Sigmoid colon (tissue), 7 donors: ENCODE results near the gene ACR. TPM values are rescaled to one million over a fixed set of nuclear protein-coding genes. Genes with fewer than 3 reads are reported as not detected.

Experiments used
- DNase-seq: peaks from one replicate; pipeline ENCODE4 v3.0.0-alpha.2; 2019
- H3K27ac ChIP-seq, 4 donors: fragments of 200-600 bp; sonication (generic); one replicate each; pipeline ENCODE4 v1.5.1; 2016 to 2019; ENCODE audit warnings: mild to moderate bottlenecking in 1 of 4
- H3K27me3 ChIP-seq, 3 donors: fragments of 200-600 bp; sonication (generic); one replicate each; pipeline ENCODE4 v1.5.1; 2019; ENCODE audit warnings: mild to moderate bottlenecking in 1 of 3
- H3K36me3 ChIP-seq, 4 donors: fragments of 200-600 bp; sonication (generic); one replicate each; pipeline ENCODE4 v1.5.1; 2016 to 2019
- H3K4me1 ChIP-seq, 4 donors: fragments of 200-600 bp; sonication (generic); one replicate each; pipeline ENCODE4 v1.5.1; 2017 to 2019
- H3K4me3 ChIP-seq, 4 donors: fragments of 200-600 bp; sonication (generic); one replicate each; pipeline ENCODE4 v1.5.1; 2017 to 2019; ENCODE audit warnings: mild to moderate bottlenecking in 2 of 4, moderate library complexity in 1 of 4
- H3K9me3 ChIP-seq, 4 donors: fragments of 200-600 bp in 3 of 4; sonication (generic) in 3 of 4; one replicate each; pipeline versions ENCODE4 v1.5.1 to v1.6.1; 2013 to 2019
- CTCF ChIP-seq, 4 experiments: fragments of 450-650 bp in 3 of 4; fragments of 200-600 bp in 1 of 4; IDR thresholded peaks; one replicate each; pipeline ENCODE4 v1.5.1; 2016 to 2019; ENCODE audit warnings: antibody characterized with exemption in 4 of 4, mild to moderate bottlenecking in 3 of 4, moderate library complexity in 2 of 4
- EP300 ChIP-seq, 4 donors: sonication (generic); formaldehyde crosslinking; IDR thresholded peaks; one replicate each; pipeline ENCODE4 v1.6.1; 2017; ENCODE audit warnings: antibody characterized with exemption in 4 of 4
- POLR2A ChIP-seq, 2 donors: fragments of 450-650 bp; IDR thresholded peaks; one replicate each; pipeline ENCODE4 v1.6.1; 2016; ENCODE audit warnings: antibody characterized with exemption in 2 of 2, mild to moderate bottlenecking in 2 of 2, moderate library complexity in 2 of 2
- POLR2AphosphoS5 ChIP-seq, 4 donors: sonication (generic); formaldehyde crosslinking; IDR thresholded peaks; one replicate each; pipeline ENCODE4 v1.6.1; 2017; ENCODE audit warnings: antibody characterized with exemption in 4 of 4
- WGBS, 2 donors: extraction: QIAGEN DNeasy Blood & Tissue Kit; methylation state at CpG; one replicate each; pipeline ENCODE4 v1.1.7; 2013; 5-methylcytosine and 5-hydroxymethylcytosine counted together
- intact Hi-C: fragments of 100-400 bp; cut with DNase I; formaldehyde crosslinking; loops from one replicate; pipeline ENCODE4 v1.15.1; 2023
- polyA plus RNA-seq, 3 donors: library from polyadenylated mRNA; stranded (reverse); fragments of 200-250 nt; gene quantifications; one replicate each; pipeline ENCODE4 v1.2.3, GENCODE V29; 2013
- total RNA-seq, 4 donors: library from RNA; depleted of rRNA; stranded (reverse); fragments of >200 nt; gene quantifications; one replicate each; pipeline ENCODE4 v1.1.0, GENCODE V29; 2016
- donor health status: healthy with polysubstance abuse.
- donor health status: Bipolar disorder and iron deficiency.
- donor health status: healthy.

Gene ACR
- total and polyA plus RNA-seq, 7 donors = 0.06 to 0.68 TPM; not detected in 5

DNA sequence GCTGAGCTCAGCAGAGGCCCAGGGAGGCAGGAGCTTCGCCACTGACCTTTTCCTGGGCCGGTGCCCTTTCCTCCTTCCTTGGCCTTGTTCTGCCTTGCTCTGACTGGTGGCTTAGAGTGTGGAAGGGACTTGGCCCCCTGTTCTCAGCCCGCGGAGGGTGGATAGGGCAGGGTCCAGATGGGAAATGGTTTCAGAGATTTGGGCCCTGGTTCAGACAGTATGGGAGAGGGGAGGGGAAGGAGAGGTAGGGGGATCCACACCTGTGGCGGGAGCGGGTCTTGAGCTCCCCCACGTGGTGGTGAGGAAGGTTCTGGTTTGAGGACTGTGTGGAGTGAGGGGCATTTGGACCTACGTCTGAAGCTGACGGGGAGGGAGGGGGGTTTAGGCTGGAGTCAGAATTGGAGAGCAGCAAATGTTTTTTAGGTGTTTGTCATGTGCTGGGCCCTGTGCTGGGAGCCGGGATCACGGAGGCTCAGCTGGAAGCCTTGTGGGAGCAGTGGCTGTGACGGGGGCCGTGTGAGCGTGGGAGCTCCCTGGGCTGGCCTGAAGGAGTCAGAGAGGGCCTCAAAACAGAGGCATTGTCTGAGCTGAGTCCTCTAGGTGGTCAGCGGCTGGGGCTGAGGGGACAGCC, 38.1 kb upstream of the ACR start:
- intact Hi-C loops = loop anchor here (5.0 kb wide), 1 partner anchor 73 kb away; the partner anchor contains the start of gene ARSA
- Histone ChIP-seq H3K27ac (no peak overlapping the region), H3K9me3 (no peaks in the 10 kb centered on the region), H3K4me1 (peaks cover 0 to 19% (median 14%) of the 10 kb centered on the region in 4 donors), H3K27me3 (peaks cover 0 to 3% (median 0%) of the 10 kb centered on the region in 3 donors), H3K4me3 (no peak overlapping the region), H3K36me3 (peaks cover 0 to 5% (median 0%) of the 10 kb centered on the region in 4 donors)
- TF ChIP-seq CTCF (IDR thresholded peaks at IDR 0.05) = no peak
- TF ChIP-seq POLR2A (IDR thresholded peaks at IDR 0.05) = no peak
- no peak for TF ChIP-seq EP300 (IDR thresholded peaks at IDR 0.05)
- no peak for TF ChIP-seq POLR2AphosphoS5 (IDR thresholded peaks at IDR 0.05)
- peak; percentile 48 for DNase-seq
- 82 to 86% methylated on average over 15 of the region's 15 CpGs for WGBS, 2 donors

- WGBS, 2 donors = 73 to 84% methylated on average over 19 of the region's 19 CpGs
- no peaks in the 10 kb centered on the region for H3K9me3 ChIP-seq
- peak; percentile 57 for DNase-seq
- H3K36me3 ChIP-seq = peaks cover 0 to 5% (median 0%) of the 10 kb centered on the region in 4 donors
- peaks cover 0 to 25% (median 17%) of the 10 kb centered on the region in 4 donors for H3K4me1 ChIP-seq
- TF ChIP-seq CTCF (IDR thresholded peaks at IDR 0.05) (no peak), POLR2A (IDR thresholded peaks at IDR 0.05) (no peak)
- H3K4me3 ChIP-seq = no peak overlapping the region
- peaks cover 0 to 3% (median 0%) of the 10 kb centered on the region in 3 donors for H3K27me3 ChIP-seq
- intact Hi-C loops = no loop called here
- H3K27ac ChIP-seq = no peak overlapping the region
Measured at GRCh38 chr22:50700387-50701075, 37.5 kb upstream of the ACR start.

DNA sequence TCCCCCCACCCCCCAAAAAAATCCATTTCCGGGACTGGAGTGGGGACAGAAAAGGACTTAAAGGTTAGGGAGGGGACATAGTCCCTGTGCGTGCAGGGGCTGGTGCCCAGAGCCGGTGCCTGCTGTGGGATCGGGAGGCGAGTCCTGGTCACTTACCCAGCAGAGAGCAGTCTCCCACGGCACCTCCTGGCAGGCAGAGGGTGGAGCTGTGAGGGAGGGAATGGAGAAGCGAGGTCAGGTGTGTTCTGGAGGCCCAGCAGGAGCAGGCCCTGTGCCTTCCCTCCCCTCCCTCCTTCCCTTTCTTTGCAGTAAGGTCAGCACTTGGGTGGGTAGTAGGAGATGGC, 37.0 kb upstream of the ACR start:
- WGBS, 2 donors = 44 to 79% methylated on average over 7 of the region's 7 CpGs
- Histone ChIP-seq H3K27ac (no peak overlapping the region), H3K9me3 (no peaks in the 10 kb centered on the region), H3K27me3 (peaks cover 0 to 3% (median 0%) of the 10 kb centered on the region in 3 donors), H3K36me3 (peaks cover 0 to 5% (median 0%) of the 10 kb centered on the region in 4 donors), H3K4me1 (peaks cover 0 to 26% (median 17%) of the 10 kb centered on the region in 4 donors), H3K4me3 (no peak overlapping the region)
- TF ChIP-seq CTCF (IDR thresholded peaks at IDR 0.05) (no peak), EP300 (IDR thresholded peaks at IDR 0.05) (no peak), POLR2A (IDR thresholded peaks at IDR 0.05) (no peak), POLR2AphosphoS5 (IDR thresholded peaks at IDR 0.05) (no peak)
- intact Hi-C loops = no loop called here
- DNase-seq = peak; percentile 62

GRCh38 chr22:50701428-50702154, 36.4 kb upstream of the ACR start:
- WGBS, 2 donors = 81 to 87% methylated on average over 11 of the region's 11 CpGs
- Histone ChIP-seq H3K27me3 (peaks cover 0 to under 1% (median 0%) of the 10 kb centered on the region in 3 donors), H3K4me3 (no peak overlapping the region), H3K9me3 (no peaks in the 10 kb centered on the region), H3K36me3 (peaks cover 0 to 5% (median 0%) of the 10 kb centered on the region in 4 donors), H3K4me1 (peaks cover 0 to 23% (median 16%) of the 10 kb centered on the region in 4 donors), H3K27ac (no peak overlapping the region)
- DNase-seq = peak; percentile 51
- no peak for TF ChIP-seq POLR2AphosphoS5 (IDR thresholded peaks at IDR 0.05)
- TF ChIP-seq CTCF (IDR thresholded peaks at IDR 0.05) = no peak
- no peak for TF ChIP-seq EP300 (IDR thresholded peaks at IDR 0.05)
- no peak for TF ChIP-seq POLR2A (IDR thresholded peaks at IDR 0.05)
- intact Hi-C loops = no loop called here
